HG03139 (cell line): ENCODE measurements around the gene EXD3.

Experiments used
- ATAC-seq: cut with Tn5 transposase; IDR thresholded peaks from one replicate; pipeline ENCODE4 v1.9.1; 2021; ENCODE audit not compliant: unreplicated experiment

The EXD3 gene

DNA sequence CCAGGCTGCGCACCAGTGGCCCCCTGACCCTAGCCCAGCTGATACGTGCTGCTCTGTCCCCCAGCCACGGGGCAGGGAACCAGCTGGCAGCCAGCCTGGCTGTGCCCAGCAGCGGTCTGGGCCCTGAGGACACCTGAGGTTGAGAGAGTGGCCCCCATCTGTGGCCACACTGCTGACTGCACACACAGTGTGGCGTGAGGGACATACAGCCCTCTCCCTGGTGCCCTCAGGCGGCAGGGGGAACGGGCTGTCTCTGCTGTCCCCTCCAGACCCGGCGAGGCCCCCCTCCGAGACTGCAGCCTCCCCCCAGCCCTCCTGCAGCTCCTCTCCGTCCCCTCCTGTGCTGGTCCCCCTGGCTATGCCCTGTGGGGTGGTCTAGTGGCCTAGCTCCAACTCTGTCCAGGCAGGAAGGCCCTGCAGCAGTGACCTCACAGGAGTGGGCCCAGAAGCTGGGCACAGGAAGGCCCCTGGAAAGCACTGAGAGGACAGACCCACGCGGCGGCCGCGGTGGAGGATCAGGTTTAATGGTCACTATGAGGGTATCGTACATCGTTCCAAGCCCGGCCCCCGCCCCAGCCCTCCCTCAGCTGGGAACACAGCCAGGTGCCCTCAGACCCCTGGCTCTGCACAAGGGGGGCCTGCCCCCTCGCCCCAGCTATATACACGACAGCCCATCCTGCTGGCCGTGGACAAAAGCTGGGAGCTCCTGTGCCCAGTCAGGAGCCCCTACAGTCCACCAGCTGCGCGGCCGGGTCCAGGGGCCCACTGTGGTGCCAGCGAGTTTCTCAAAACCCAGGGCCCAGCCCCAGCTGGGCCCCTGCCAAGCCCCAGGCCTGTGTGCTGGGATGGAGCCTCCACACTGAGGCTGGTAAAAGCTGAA, 25.0 kb upstream of the EXD3 start:
- no peak for ATAC-seq

DNA sequence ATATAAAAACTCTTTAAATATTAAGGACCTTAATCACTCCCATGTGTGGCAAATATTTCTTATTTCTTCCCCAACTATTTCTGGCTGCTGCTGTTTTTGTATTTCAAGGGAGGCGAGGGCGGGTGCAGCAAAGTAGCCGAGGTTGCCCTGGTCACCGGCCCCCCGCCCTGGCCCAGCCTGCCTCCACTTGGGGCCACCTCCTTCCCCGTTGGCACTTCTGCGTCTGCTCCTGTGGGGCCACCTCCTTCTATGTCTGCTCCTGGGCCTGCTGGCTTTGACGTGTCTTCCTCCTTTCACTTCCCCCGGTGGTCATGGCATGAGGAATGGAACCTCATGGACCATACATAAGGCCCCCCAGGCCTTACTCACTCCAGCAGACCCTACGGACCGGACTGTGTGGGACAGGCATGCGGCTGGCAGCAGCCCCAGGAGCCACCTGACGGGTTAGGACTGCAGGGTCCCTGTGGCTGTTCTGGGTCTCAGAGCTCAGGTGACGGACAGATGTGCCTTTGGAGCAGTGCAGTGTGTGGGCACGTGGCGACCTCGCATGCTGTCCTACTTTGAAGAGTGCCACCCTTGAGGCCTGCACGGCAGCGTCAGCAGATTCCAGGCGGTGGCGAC, 24.0 kb upstream of the EXD3 start:
- ATAC-seq, result no peak

DNA sequence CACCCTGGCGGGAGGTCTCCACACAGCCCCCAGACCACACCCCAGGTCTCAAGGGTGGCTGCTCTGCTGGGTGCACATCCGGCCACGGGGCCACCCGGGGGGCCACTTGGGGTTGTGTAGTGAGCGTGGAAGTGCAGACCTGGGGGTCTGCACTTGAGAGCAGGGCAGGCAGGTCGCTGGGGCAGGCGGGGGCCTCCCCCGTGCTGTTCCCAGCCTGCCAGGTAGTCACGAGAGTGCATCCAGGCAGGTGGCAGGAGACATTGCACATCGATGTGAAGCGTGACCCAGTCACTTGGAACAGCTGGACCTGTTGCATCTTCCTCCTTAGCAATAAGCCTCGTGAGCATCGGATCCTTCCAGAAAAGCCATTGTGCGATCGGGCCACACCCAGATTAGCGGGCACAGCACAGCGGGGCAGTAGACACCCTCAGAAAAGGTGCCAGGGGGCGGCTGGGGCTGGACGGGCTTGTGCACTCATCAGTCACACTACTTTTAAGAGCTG, 23.0 kb upstream of the EXD3 start:
- no peak for ATAC-seq

DNA sequence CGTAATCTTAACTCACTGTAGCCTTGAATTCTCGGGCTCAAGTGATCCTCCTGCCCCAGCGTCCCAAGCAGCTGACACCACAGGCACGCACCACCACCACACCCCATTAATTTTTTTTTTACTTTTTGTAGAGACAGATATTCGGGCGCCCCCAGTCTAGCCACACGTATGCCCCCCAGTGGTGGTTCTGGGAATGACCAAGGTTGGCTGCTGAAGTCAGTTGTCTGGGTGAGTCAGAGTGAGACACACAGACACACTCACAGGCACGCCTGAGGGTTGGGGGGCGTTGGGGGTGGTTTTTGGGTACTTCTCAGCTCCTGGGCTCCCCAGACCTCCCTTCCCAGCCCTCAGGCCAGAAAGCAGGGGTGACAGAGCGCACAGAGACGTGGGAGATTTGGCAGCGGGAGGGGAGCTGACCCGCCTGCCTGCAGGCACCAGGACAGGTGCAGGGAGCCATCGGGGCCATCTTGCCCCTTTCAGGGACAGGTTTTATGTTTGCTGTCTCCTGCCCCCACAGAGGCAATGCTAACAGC, 22.4 kb upstream of the EXD3 start:
- ATAC-seq, result no peak

DNA sequence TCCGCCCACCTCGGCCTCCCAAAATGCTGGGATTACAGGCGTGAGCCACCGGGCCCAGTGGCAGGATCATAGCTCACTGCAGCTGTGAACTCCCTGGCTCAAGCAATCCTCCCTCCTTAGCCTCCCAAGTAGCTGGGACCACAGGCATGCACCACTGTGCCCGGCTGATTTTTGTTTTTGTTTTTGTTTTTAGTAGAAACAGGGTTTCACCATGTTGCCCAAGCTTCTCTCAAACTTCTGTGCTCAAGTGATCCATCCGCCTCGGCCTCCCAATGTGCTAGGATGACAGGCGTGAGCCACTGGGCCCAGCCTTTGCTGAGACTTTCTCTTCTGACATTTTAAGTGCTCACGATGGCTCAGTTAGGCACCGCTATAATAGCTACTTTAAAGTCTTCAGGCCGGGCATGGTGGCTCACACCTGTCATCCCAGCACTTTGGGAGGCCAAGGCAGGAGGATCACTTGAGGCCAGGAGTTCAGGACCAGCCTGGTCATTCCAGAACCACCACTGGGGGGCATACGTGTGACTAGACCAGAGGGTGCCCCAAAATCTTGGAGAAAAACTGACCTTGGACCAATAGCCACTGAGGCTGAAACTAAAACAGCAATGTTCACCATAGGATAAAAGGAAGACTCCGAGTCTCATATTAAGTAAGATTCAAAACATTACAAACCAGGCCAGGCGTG, 21.3 kb upstream of the EXD3 start:
- no peak for ATAC-seq

DNA sequence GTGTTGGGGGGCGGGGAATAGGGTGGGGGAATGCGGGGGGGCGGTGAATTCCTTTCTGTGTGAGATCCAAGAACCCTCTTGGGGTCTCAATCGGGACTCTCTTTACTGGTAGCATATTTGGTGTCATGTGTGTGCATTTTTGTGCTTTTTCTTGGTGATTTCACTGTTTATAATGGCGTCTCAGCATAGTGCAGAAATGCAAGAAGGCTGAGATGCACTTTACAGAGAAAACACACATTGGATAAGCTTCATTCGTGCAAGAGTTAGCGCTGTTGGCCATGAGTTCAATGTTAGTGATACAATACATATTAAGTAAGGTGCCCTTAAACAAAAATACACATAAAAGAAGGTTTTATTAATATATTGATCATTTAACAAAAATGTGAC, 19.0 kb upstream of the EXD3 start:
- no peak for ATAC-seq

DNA sequence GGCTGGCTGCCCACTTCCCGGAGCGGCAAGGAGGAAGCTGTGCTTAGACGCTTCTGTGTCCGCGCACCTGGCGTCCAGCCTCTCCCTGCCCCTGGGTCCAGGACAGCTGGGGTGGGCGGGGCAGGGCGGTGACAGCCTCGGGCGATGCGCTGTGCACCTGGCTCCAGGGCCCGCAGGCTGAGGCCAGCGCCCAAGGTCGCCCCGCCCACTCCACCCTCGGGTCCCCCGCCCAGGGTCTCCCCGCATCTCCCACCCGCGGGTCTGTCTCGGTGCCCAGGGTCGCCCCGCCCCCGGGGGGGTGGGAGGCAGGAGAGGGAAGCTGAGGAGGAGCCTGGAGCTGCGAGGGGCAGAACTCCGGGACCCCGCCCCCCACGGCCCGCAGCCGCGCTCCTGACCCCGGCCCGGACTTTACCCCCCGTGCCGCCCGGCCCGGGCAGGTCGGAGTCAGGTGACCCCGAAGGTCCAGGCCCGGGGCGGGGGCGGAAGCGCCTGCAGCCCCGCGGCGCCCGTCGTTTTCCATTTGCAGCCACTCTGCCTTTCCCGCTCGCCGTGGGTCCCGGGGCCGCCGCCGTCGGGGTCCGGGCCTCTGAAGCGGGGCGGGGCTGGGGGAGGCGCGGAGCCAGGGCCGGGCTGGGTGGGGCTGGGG, 18.4 kb upstream of the EXD3 start, which contains the start of gene ENTPD8:
Gene ENTPD8, minus strand, starts transcription at position 69 of the 646 bp plus-strand sequence. CDS start 3,072 bp downstream, outside the sequence.
- no peak for ATAC-seq

DNA sequence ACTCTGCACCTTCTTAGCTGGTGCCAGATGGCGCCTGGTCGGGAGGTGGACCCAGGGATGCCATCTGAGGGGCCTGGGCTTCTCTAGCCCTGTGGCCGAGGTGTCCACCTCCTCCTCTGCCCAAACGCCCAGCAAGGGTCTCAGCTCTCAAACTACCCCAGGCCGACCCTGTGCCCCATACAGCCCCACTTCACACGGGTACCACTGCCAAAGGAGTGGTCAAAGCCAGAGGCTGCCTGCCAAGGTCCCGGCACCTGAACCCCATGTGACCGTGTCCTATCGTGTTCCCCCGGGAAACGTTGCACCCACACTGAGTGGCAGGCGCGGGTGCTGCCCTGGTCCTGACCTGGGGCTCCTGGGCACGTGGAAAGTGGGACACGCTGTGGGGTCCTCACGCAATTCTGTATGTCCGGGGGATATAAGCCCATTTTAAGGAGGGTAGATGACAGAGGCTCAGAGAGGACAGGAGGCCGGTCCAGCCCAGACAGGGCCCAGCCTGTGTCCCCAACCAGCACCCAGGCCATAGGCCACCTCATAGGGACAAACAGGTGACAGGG, 16.3 kb upstream of the EXD3 start:
- ATAC-seq, result no peak

DNA sequence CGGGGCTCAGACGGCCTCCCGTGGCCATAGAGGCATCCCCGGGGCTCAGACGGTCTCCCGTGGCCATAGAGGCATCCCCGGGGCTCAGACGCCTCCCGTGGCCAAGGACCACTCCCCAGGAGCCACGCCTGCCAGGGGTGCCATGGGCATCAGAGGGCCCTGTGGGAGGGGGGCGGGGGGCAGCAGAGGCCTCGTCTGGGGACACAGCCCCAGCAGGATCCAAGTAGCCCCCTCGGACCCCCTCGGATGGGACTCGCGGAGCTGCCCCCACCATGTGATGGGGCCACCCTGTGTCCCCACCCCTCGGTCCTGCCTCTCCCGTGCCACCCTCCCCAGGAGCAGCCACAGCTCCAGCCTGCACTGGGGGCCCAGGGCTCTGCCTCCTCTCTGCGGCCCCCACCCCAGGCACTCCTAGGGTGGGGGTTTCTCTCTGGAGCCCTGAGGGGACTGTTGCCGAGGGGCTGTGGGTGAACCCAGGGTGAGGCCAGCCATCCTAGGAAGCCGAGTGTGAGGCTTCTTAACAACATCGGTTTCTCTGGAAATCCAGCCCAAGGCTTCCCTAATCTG, 15.7 kb upstream of the EXD3 start:
- ATAC-seq, result no peak

DNA sequence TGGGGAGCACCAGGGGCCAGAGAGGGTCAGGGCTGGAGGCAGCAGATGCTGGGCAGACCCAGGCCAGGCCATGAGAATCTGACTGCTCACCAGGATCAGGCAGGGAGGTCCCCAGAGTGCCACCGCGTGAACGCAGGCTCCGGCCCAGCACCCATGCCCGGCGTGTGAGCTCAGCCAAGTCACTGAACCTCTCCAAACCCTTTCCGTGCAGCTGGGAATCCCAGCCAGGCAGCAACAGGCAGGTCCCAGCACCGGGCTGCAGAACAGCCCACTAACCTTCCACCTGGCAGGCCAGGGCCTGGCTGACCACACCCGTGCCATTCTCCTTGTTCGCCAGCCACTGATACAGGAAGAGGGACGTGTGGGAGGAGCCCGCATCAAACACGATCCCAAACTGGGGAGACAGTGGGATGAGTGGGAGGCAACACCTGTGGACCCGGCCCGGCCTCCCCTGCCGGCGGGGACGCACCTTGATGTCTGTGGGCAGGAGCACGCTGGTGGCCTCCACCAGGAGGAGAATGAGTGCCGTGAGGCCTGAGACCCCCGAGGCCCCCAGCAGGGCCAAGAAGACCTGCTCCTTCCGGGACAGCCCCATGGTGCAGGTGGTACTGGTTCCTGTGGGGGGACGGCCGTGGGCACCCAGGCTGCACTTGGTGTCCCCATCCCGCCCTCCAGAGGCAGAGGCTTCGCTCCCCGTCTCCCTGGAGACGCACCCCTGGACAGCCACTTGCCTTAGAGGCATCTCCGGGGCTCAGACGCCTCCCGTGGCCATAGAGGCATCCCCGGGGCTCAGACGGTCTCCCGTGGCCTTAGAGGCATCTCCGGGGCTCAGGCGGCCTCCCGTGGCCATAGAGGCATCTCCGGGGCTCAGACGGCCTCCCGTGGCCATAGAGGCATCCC, 15.0 kb upstream of the EXD3 start:
- ATAC-seq, result no peak

DNA sequence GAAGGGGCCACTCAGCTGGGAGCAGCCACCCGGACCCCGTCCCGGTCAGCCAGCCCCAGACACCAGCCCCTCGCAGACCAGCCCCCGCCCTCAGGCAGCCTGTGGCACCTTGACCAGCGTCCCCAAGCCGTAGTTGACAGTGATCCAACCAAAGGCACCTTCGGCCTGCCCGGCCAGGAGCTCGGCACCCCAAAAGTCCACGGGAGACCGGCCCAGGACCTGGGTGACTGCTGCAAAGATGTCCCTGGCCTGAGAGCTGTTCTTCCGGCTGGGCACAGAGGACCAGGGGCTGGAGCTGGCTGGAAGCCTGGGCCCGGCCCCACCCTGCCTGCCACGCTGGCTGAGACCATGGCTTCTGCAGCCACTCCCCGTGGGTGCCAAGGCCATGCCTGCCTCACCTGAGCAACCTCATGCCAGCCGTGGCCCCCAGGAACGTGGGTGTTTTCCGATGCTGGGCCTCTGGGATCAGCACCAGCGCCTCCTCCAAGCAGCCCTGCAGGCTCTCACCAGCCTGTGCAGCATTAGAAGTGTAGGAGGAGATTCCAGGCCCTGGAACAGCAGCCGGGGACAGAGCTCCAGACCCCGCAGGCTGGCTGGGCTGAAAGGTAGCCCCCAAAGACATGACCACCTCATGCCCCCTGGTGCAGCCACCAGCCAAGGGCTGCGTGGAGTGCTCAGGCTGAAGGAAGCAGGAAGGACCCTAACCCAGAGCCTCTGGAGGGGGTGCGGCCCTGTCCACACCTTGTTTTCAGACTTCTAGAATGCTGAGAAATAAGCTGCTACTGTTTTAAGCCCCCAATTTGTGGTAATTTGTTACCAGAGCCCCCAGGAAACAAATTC, 14.0 kb upstream of the EXD3 start:
- no peak for ATAC-seq

DNA sequence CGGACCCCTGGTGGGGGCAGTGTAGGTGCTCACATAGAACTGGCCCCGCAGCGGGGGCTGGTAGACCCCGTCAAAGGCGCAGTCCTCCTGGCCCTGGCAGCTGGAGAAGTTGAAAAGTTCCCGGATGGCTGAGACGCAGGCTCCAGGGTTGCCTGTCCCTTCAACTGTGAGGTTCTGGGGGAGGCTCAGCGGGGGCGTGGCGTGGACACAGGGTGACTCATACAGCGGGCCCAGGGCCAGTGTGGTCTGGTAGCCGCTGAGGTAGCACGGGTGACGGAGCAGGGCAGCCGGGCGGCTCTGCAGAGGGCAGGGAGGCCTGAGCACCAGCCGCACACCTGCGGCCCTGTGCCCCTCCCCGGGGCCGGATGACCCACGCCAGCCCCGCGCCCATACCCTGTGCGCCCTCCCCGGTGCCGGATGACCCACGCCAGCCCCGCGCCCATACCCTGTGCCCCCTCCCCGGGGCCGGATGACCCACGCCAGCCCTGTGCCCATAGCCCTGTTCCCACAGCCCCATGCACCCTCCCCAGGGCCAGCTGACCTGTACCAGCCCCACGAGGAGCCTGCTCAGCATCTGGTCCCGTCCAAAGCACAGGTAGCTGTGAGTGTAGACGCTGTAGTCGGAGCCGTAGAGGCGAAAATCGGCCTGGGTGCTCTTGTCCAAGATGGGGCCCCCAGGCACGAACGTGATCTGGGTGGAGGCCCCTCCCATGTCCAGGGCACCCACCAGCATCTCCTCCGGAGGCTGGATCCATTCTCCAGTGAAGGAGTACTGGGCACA, 13.2 kb upstream of the EXD3 start:
- no peak for ATAC-seq

DNA sequence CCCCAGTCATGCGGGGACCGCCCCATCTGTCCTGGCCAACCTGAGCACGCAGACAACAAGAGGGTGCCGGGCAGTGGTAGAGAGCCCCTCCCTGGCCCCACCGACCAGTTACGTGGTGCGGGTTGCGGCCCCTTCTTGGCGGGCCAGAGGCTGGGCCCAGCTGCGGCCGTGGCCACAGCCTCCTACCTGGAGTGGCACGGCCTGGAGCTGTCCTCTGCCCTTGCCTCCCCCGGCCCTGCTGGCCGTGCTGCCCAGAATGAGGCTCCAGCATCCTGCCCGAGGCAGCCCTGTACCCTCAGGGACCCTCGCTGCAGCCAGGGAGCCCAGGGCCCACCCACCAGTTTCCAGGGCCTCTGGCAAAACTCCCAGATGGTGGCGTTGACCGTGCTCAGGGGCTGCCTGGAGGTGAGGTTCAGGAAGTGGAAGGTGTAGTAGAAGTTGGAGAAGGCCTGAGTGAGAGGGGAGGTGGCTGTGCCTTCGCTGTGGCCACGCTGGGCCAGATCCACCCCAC, 12.5 kb upstream of the EXD3 start:
- ATAC-seq, result no peak

DNA sequence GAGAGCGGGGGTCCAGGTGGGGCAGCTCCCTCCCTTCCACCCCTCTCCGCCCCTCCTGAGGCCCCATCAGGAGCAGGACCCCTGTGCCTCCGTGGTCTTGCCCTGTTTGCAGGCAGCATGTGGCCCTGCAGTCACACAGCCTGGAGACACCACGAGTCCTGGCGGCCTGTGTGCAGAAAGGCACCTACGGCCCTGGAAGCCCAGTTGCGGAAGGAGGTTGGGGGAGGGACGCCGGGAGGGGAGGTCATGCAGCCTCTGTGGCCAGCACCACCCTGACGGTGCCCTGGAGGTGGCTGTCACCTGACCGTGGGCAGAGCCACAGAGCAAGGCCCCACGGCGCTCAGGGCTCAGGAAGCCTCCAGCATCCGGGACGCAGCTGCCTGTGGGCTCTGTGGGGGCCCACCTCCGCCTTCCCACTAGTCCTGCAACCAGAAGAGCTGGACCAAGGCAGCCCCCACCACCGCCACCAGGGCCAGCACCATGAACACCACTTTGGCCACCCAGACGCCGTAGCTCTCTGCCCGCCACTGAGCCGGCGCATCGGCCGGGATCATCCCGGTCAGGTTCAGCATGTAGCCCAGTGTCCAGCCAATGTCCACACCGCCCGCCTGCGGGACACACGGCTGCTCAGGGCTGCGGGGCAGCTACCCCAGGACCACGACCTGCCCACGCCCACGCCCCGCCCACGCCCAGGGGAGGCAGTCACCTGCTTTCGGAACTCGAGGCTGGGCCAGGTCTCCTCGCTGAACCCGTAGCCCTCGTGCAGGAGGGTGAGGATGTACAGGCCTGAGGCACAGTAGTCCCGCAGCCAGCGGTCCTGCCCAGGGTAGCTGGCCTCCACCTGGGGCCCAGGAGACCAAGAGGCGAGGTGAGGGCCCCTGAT, 11.8 kb upstream of the EXD3 start:
- ATAC-seq, result no peak

DNA sequence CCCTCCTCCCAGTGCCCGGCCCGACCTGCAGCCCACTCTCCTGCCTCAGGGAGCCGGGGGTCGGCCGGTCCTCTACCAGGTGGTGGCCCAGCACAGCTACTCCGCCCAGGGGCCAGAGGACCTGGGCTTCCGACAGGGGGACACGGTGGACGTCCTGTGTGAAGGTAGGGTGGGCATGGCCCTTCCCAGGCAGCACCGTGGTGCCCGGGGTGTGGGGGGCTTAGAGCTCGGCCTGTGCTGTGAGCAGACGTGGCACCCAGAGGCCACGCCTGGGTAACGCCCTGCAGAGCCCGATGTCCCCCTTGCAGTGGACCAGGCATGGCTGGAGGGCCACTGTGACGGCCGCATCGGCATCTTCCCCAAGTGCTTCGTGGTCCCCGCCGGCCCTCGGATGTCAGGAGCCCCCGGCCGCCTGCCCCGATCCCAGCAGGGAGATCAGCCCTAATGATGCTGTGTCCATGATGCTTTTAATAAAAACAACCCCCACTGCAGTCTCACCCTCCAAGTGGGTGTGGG, 11.0 kb upstream of the EXD3 start:
- no peak for ATAC-seq

DNA sequence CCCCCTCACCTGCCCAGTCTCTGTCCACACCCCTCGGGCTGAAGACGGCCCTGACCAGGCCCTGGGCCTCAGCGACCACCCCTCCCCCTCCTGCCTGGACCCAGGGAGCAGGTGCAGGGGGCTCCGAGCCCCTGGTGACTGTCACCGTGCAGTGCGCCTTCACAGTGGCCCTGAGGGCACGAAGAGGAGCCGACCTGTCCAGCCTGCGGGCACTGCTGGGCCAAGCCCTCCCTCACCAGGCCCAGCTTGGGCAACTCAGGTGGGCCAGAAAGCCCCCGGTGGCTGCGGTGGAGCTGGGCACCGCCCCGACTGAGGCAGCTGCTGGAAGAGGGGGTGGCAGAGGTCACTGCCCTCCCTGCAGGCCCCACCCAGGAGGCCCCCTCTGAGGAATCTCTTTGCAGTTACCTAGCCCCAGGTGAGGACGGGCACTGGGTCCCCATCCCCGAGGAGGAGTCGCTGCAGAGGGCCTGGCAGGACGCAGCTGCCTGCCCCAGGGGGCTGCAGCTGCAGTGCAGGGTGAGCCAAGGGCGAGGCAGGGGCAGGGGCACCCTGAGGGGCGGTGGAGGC, 10.5 kb upstream of the EXD3 start:
- ATAC-seq, result no peak
